ENCODE measurements around the gene SZRD1.

DNA sequence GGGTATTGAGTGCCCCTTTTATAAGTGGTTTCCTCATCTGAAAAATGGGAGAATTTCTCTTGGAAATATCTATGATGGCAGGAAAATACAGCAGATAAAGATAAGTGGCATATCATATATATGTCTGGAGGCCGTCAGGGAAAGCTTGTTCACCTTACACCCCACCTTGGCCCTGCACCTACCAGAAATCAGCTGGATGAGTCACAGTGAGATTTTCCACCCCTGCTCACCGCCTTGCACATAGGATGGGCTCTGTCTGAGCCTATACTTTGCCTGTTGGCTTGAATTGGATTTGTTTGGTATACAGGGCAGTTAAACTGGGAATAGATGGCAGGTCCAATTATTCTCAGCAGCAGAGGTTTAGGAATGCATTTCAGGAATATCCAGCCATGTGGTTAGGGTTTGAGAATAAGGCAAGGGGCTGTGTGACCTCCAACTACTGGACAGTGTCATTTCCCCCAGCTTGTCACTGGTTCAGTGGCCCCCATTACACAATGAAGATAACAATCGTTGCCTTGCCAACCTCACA lies 70.0 kb downstream of the SZRD1 start, which contains the start of gene SPATA21:
- TF ChIP-seq, protein P1, sequence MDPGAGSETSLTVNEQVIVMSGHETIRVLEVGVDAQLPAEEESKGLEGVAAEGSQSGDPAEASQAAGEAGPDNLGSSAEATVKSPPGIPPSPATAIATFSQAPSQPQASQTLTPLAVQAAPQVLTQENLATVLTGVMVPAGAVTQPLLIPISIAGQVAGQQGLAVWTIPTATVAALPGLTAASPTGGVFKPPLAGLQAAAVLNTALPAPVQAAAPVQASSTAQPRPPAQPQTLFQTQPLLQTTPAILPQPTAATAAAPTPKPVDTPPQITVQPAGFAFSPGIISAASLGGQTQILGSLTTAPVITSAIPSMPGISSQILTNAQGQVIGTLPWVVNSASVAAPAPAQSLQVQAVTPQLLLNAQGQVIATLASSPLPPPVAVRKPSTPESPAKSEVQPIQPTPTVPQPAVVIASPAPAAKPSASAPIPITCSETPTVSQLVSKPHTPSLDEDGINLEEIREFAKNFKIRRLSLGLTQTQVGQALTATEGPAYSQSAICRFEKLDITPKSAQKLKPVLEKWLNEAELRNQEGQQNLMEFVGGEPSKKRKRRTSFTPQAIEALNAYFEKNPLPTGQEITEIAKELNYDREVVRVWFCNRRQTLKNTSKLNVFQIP (CRISPR knock-in tag; IDR thresholded peaks at IDR 0.05; ENCODE audit: borderline replicate concordance, low read depth) = no peak
- no peak for TF ChIP-seq TOX (CRISPR knock-in tag; IDR thresholded peaks at IDR 0.05; ENCODE audit: borderline replicate concordance)
- no peak for TF ChIP-seq GLIS3 (CRISPR knock-in tag; IDR thresholded peaks at IDR 0.05)
- no peak for TF ChIP-seq OSR1 (CRISPR knock-in tag; IDR thresholded peaks at IDR 0.05)
- TF ChIP-seq PPARA (CRISPR knock-in tag; IDR thresholded peaks at IDR 0.05; ENCODE audit: borderline replicate concordance) = no peak
- TF ChIP-seq, protein P2, sequence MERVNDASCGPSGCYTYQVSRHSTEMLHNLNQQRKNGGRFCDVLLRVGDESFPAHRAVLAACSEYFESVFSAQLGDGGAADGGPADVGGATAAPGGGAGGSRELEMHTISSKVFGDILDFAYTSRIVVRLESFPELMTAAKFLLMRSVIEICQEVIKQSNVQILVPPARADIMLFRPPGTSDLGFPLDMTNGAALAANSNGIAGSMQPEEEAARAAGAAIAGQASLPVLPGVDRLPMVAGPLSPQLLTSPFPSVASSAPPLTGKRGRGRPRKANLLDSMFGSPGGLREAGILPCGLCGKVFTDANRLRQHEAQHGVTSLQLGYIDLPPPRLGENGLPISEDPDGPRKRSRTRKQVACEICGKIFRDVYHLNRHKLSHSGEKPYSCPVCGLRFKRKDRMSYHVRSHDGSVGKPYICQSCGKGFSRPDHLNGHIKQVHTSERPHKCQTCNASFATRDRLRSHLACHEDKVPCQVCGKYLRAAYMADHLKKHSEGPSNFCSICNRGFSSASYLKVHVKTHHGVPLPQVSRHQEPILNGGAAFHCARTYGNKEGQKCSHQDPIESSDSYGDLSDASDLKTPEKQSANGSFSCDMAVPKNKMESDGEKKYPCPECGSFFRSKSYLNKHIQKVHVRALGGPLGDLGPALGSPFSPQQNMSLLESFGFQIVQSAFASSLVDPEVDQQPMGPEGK (CRISPR knock-in tag; IDR thresholded peaks at IDR 0.05; ENCODE audit: borderline replicate concordance) = no peak
- TF ChIP-seq, protein P3, sequence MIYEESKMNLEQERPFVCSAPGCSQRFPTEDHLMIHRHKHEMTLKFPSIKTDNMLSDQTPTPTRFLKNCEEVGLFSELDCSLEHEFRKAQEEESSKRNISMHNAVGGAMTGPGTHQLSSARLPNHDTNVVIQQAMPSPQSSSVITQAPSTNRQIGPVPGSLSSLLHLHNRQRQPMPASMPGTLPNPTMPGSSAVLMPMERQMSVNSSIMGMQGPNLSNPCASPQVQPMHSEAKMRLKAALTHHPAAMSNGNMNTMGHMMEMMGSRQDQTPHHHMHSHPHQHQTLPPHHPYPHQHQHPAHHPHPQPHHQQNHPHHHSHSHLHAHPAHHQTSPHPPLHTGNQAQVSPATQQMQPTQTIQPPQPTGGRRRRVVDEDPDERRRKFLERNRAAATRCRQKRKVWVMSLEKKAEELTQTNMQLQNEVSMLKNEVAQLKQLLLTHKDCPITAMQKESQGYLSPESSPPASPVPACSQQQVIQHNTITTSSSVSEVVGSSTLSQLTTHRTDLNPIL (CRISPR knock-in tag; IDR thresholded peaks at IDR 0.05; ENCODE audit: low read depth) = no peak
- TF ChIP-seq CSDC2 (CRISPR knock-in tag; IDR thresholded peaks at IDR 0.05) = no peak
- no peak for TF ChIP-seq ZNF70 (CRISPR knock-in tag; IDR thresholded peaks at IDR 0.05)
- TF ChIP-seq, protein P4, sequence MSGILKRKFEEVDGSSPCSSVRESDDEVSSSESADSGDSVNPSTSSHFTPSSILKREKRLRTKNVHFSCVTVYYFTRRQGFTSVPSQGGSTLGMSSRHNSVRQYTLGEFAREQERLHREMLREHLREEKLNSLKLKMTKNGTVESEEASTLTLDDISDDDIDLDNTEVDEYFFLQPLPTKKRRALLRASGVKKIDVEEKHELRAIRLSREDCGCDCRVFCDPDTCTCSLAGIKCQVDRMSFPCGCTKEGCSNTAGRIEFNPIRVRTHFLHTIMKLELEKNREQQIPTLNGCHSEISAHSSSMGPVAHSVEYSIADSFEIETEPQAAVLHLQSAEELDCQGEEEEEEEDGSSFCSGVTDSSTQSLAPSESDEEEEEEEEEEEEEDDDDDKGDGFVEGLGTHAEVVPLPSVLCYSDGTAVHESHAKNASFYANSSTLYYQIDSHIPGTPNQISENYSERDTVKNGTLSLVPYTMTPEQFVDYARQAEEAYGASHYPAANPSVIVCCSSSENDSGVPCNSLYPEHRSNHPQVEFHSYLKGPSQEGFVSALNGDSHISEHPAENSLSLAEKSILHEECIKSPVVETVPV (CRISPR knock-in tag; IDR thresholded peaks at IDR 0.05) = no peak
- no peak for TF ChIP-seq ZNF565 (CRISPR knock-in tag; conservative IDR thresholded peaks at IDR 0.05; ENCODE audit: low read depth)
- TF ChIP-seq ZC3H10 (CRISPR knock-in tag; IDR thresholded peaks at IDR 0.05) = no peak

Data from SK-N-SH treated with all-trans-retinoic acid at 6 μM for 48 hours (cell line).